ENCODE data around the gene HS3ST4.

DNA sequence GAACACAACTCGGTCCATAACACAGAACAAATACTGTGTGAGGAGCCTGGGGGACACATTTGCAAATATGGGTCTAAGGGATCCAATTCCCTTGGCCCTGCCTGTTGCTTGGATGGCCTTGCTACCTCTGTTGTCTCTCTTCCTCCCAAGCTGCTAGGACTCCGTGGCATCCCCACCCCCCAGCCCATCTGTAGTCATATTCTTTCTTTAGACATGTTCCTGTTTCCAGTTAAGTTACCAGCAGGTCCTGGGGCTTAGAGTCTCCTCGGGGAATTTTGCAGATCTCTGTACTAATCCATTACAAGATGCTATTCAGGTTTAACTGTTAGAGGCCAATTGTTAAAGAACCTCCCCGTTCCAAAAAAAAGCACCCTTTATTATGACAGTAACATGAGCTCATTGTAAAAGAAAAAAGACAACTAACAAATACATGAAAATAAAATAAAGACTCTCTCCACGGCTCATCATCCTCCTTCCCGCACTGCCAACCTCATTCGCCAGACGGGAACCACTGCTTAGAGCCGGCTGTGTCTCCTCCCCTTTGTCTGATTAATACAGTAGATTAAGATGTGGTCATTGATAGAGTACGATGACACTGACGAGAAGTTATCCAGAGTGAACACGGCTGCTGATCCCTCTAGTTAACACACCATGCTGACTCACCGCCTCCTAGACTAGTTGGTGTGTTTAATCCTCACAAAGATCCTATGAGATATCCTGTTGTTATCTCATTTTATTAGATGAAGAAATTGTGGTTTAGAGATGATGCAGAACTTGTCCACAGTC lies 22.2 kb downstream of the HS3ST4 start:
- TF ChIP-seq, protein P1, sequence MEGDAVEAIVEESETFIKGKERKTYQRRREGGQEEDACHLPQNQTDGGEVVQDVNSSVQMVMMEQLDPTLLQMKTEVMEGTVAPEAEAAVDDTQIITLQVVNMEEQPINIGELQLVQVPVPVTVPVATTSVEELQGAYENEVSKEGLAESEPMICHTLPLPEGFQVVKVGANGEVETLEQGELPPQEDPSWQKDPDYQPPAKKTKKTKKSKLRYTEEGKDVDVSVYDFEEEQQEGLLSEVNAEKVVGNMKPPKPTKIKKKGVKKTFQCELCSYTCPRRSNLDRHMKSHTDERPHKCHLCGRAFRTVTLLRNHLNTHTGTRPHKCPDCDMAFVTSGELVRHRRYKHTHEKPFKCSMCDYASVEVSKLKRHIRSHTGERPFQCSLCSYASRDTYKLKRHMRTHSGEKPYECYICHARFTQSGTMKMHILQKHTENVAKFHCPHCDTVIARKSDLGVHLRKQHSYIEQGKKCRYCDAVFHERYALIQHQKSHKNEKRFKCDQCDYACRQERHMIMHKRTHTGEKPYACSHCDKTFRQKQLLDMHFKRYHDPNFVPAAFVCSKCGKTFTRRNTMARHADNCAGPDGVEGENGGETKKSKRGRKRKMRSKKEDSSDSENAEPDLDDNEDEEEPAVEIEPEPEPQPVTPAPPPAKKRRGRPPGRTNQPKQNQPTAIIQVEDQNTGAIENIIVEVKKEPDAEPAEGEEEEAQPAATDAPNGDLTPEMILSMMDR (IDR thresholded peaks at IDR 0.05) = no peak
- TF ChIP-seq POLR2A (IDR thresholded peaks at IDR 0.05) = no peak
